Urinary bladder (tissue), 4 donors: ENCODE measurements around the gene ZCCHC7. TPM values are rescaled to one million over a fixed set of nuclear protein-coding genes. Genes with fewer than 3 reads are reported as not detected.

ENCODE experiments used
- DNase-seq: peaks from one replicate; pipeline ENCODE4 v3.0.0-alpha.2; 2015; ENCODE audit errors: extremely low spot score
- H3K27ac ChIP-seq: one replicate; pipeline ENCODE4 v1.5.1; 2013; ENCODE audit warnings: low read depth, mild to moderate bottlenecking, moderate library complexity
- H3K36me3 ChIP-seq: one replicate; pipeline ENCODE4 v1.6.1; 2013; ENCODE audit warnings: mild to moderate bottlenecking, moderate library complexity; ENCODE audit not compliant: insufficient read depth
- H3K4me1 ChIP-seq: one replicate; pipeline ENCODE4 v1.6.1; 2013; ENCODE audit warnings: mild to moderate bottlenecking, moderate library complexity; ENCODE audit not compliant: insufficient read depth
- H3K4me3 ChIP-seq: one replicate; pipeline ENCODE4 v1.5.1; 2013; ENCODE audit warnings: low read depth, low read length
- WGBS: extraction: QIAGEN DNeasy Blood & Tissue Kit; methylation state at CpG from one replicate; pipeline ENCODE4 v1.1.7; 2013; 5-methylcytosine and 5-hydroxymethylcytosine counted together
- polyA plus RNA-seq: library from polyadenylated mRNA; stranded (reverse); fragments of 200-250 nt; gene quantifications from one replicate; pipeline ENCODE4 v1.2.3, GENCODE V29; 2013
- total RNA-seq: library from RNA; depleted of rRNA; stranded (reverse); fragments of >200 nt; gene quantifications from one replicate; pipeline ENCODE4 v1.2.3, GENCODE V29; 2014
- donor health status: healthy with polysubstance abuse.
- donor health status: healthy.

The ZCCHC7 gene
- total and polyA plus RNA-seq, 2 donors: 10.9 to 40.7 TPM

GRCh38 chr9:37374892-37375291 lies 254.5 kb downstream of the ZCCHC7 start:
- Histone ChIP-seq H3K4me3 (no peak overlapping the region), H3K4me1 (no peaks in the 10 kb centered on the region), H3K36me3 (no peaks in the 10 kb centered on the region), H3K27ac (no peak overlapping the region)
- 87% methylated on average over 6 of the region's 6 CpGs for WGBS
- no peak for DNase-seq

GRCh38 chr9:37377688-37378612 lies 257.6 kb downstream of the ZCCHC7 start:
- WGBS: 80% methylated on average over 13 of the region's 13 CpGs
- H3K36me3 ChIP-seq: no peaks in the 10 kb centered on the region
- no peak overlapping the region for H3K27ac ChIP-seq
- no peaks in the 10 kb centered on the region for H3K4me1 ChIP-seq
- no peak overlapping the region for H3K4me3 ChIP-seq
- no peak for DNase-seq

- H3K27ac ChIP-seq: no peak overlapping the region
- 86% methylated on average over 19 of the region's 19 CpGs for WGBS
- DNase-seq: no peak
- no peaks in the 10 kb centered on the region for H3K4me1 ChIP-seq
- H3K4me3 ChIP-seq: no peak overlapping the region
- no peaks in the 10 kb centered on the region for H3K36me3 ChIP-seq
These were observed 258.2 kb downstream of the ZCCHC7 start for GRCh38 chr9:37378613-37379004.

GRCh38 chr9:37379835-37380234 lies 259.5 kb downstream of the ZCCHC7 start:
- no peak overlapping the region for H3K27ac ChIP-seq
- 40% methylated on average over 2 of the region's 2 CpGs for WGBS
- no peak for DNase-seq
- no peak overlapping the region for H3K4me3 ChIP-seq
- no peaks in the 10 kb centered on the region for H3K36me3 ChIP-seq
- no peaks in the 10 kb centered on the region for H3K4me1 ChIP-seq

GRCh38 chr9:37380570-37380969 lies 260.2 kb downstream of the ZCCHC7 start:
- H3K27ac ChIP-seq: no peak overlapping the region

GRCh38 chr9:37381094-37381741 lies 260.8 kb downstream of the ZCCHC7 start:
- no peaks in the 10 kb centered on the region for H3K36me3 ChIP-seq
- no peak overlapping the region for H3K4me3 ChIP-seq
- no peak overlapping the region for H3K27ac ChIP-seq
- 81% methylated on average over 11 of the region's 11 CpGs for WGBS
- DNase-seq: no peak
- H3K4me1 ChIP-seq: no peaks in the 10 kb centered on the region

More at GRCh38 chr9:37380570-37380969, 260.2 kb downstream of the ZCCHC7 start:
- no peaks in the 10 kb centered on the region for H3K4me1 ChIP-seq
- no peak overlapping the region for H3K4me3 ChIP-seq
- 79% methylated on average over 9 of the region's 9 CpGs for WGBS
- no peaks in the 10 kb centered on the region for H3K36me3 ChIP-seq
- DNase-seq: no peak

- 77% methylated on average over 14 of the region's 14 CpGs for WGBS
These were observed 262.0 kb downstream of the ZCCHC7 start for GRCh38 chr9:37382161-37382981.

GRCh38 chr9:37382982-37383357 lies 262.6 kb downstream of the ZCCHC7 start:
- no peaks in the 10 kb centered on the region for H3K36me3 ChIP-seq
- no peaks in the 10 kb centered on the region for H3K4me1 ChIP-seq
- H3K27ac ChIP-seq: no peak overlapping the region
- DNase-seq: no peak
- no peak overlapping the region for H3K4me3 ChIP-seq
- WGBS: 60% methylated on average over 5 of the region's 5 CpGs

More at GRCh38 chr9:37382161-37382981, 262.0 kb downstream of the ZCCHC7 start:
- Histone ChIP-seq H3K36me3 (no peaks in the 10 kb centered on the region), H3K27ac (no peak overlapping the region), H3K4me3 (no peak overlapping the region), H3K4me1 (no peaks in the 10 kb centered on the region)
- no peak for DNase-seq

GRCh38 chr9:37383393-37383792 lies 263.0 kb downstream of the ZCCHC7 start:
- H3K4me3 ChIP-seq: no peak overlapping the region
- no peak overlapping the region for H3K27ac ChIP-seq
- H3K36me3 ChIP-seq: no peaks in the 10 kb centered on the region
- no peak for DNase-seq
- H3K4me1 ChIP-seq: no peaks in the 10 kb centered on the region
- 74% methylated on average over 6 of the region's 6 CpGs for WGBS

- DNase-seq: no peak
- 80% methylated on average over 12 of the region's 12 CpGs for WGBS
- no peaks in the 10 kb centered on the region for H3K36me3 ChIP-seq
- no peak overlapping the region for H3K4me3 ChIP-seq
- H3K27ac ChIP-seq: no peak overlapping the region
- no peaks in the 10 kb centered on the region for H3K4me1 ChIP-seq
These were observed 263.7 kb downstream of the ZCCHC7 start for GRCh38 chr9:37383876-37384746.

- DNase-seq: no peak
- 77% methylated on average over 6 of the region's 6 CpGs for WGBS
- Histone ChIP-seq H3K4me3 (no peak overlapping the region), H3K27ac (no peak overlapping the region), H3K36me3 (no peaks in the 10 kb centered on the region), H3K4me1 (no peaks in the 10 kb centered on the region)
These were observed 264.9 kb downstream of the ZCCHC7 start for GRCh38 chr9:37385286-37385685.

GRCh38 chr9:37386988-37387387 lies 266.6 kb downstream of the ZCCHC7 start:
- no peaks in the 10 kb centered on the region for H3K36me3 ChIP-seq
- 79% methylated on average over 10 of the region's 10 CpGs for WGBS
- no peak overlapping the region for H3K4me3 ChIP-seq
- no peak overlapping the region for H3K27ac ChIP-seq
- DNase-seq: no peak
- H3K4me1 ChIP-seq: no peaks in the 10 kb centered on the region

- DNase-seq: no peak
- Histone ChIP-seq H3K4me1 (no peaks in the 10 kb centered on the region), H3K36me3 (no peaks in the 10 kb centered on the region), H3K27ac (no peak overlapping the region), H3K4me3 (no peak overlapping the region)
- WGBS: 37% methylated on average over 7 of the region's 7 CpGs
These were observed 270.4 kb downstream of the ZCCHC7 start for GRCh38 chr9:37390759-37391158.
